T-helper 17 cell (primary cell): ENCODE measurements around the gene ITFG2. TPM values are rescaled to one million over a fixed set of nuclear protein-coding genes. Genes with fewer than 3 reads are reported as not detected.
A peak's percentile ranks its signal among the peaks of the same experiment; 100 is the strongest.
"Not testable (repeated sequence)": the region's sequence is repeated elsewhere in the genome, so short reads cannot be mapped to it uniquely, and the experiment has no call there.

Source experiments
- ATAC-seq: fragments of 150-1000 bp; cut with Tn5 transposase; 2 replicates; pipeline ENCODE4 v1.10.0; 2021; ENCODE audit warnings: mild to moderate bottlenecking, moderate library complexity
- DNase-seq, 3 donors: peaks; one replicate each; pipeline versions ENCODE4 v3.0.0 to v3.0.0-alpha.2; 2020 to 2021
- H3K9me3 ChIP-seq: one replicate; pipeline ENCODE4 v1.7.0; 2013; ENCODE audit warnings: low read length, mild to moderate bottlenecking; ENCODE audit not compliant: control insufficient read depth, poor library complexity, severe bottlenecking
- H3K27ac Mint-ChIP-seq: one replicate; pipeline ENCODE4 v1.8.0; 2022; ENCODE audit warnings: mild to moderate bottlenecking, moderate library complexity, mixed read lengths
- H3K27me3 Mint-ChIP-seq: one replicate; pipeline ENCODE4 v1.8.0; 2022; ENCODE audit warnings: mixed read lengths
- H3K36me3 Mint-ChIP-seq: one replicate; pipeline ENCODE4 v1.8.0; 2022; ENCODE audit warnings: low read depth, mixed read lengths
- H3K4me1 Mint-ChIP-seq: one replicate; pipeline ENCODE4 v1.8.0; 2022; ENCODE audit warnings: mild to moderate bottlenecking, mixed read lengths
- H3K4me3 Mint-ChIP-seq: one replicate; pipeline ENCODE4 v1.8.0; 2022; ENCODE audit warnings: mild to moderate bottlenecking, moderate library complexity, mixed read lengths
- total RNA-seq, 4 donors: library from RNA in 2 of 4; stranded (reverse) in 2 of 4; gene quantifications; one replicate each; pipeline ENCODE4 v1.2.3 and lab custom pipeline; 2022 to 2026

Gene ITFG2
- total RNA-seq (10 to 100 TPM; 63.1 to 63.9 TPM), total RNA-seq (lab: John Stamatoyannopoulos, UW) (41.2 to 46.9 reads per million in 2 donors)

GRCh38 chr12:2812290-2813213 is at the start of gene ITFG2:
TSS of gene ITFG2 (plus strand) at chr12:2812668. CDS start at chr12:2812761, 93 bp downstream.
- peaks cover 3% of the 10 kb centered on the region for H3K36me3 Mint-ChIP-seq
- no peaks in the 10 kb centered on the region for H3K27me3 Mint-ChIP-seq
- DNase-seq (peak; percentile 82 to 88 (median 88)), ATAC-seq (peak; percentile 94)
- H3K4me1 Mint-ChIP-seq = peaks cover 26% of the 10 kb centered on the region
- H3K4me3 Mint-ChIP-seq = peak within 1 kb of the TSS; percentile 99
- no peaks in the 10 kb centered on the region for H3K9me3 ChIP-seq
- peak within 1 kb of the TSS; percentile 98 for H3K27ac Mint-ChIP-seq

GRCh38 chr12:2764398-2764797 is 48.1 kb upstream of the ITFG2 start:
- Mint-ChIP-seq H3K27ac (no peak overlapping the region), H3K4me3 (no peak overlapping the region), H3K27me3 (peaks cover 12% of the 10 kb centered on the region), H3K4me1 (no peaks in the 10 kb centered on the region), H3K36me3 (peaks cover 3% of the 10 kb centered on the region)
- H3K9me3 ChIP-seq = no peaks in the 10 kb centered on the region
- ATAC-seq (no peak), DNase-seq (no peak)

DNA sequence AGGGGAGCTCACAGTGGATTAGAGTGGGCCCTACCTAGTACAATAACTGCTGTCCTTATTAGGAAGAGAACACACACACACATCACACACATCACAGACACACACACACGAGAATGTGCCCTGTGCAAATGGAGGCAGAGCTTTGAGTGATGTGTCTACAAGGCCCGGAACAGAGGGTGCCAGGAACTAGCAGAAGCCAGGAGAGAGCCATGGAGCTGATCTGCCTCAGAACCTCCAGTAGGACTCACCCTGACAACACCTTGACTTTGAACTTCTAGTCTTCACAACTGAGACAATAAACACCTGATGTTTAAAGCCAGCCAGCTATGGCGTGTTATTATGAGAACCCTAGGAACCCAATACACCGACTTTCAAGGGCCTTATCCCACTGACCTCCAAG is 47.4 kb upstream of the ITFG2 start:
- Mint-ChIP-seq H3K4me1 (no peaks in the 10 kb centered on the region), H3K27me3 (peaks cover 12% of the 10 kb centered on the region), H3K27ac (no peak overlapping the region), H3K36me3 (peaks cover 3% of the 10 kb centered on the region), H3K4me3 (no peak overlapping the region)
- no peaks in the 10 kb centered on the region for H3K9me3 ChIP-seq
- no peak for ATAC-seq
- DNase-seq = no peak

DNA sequence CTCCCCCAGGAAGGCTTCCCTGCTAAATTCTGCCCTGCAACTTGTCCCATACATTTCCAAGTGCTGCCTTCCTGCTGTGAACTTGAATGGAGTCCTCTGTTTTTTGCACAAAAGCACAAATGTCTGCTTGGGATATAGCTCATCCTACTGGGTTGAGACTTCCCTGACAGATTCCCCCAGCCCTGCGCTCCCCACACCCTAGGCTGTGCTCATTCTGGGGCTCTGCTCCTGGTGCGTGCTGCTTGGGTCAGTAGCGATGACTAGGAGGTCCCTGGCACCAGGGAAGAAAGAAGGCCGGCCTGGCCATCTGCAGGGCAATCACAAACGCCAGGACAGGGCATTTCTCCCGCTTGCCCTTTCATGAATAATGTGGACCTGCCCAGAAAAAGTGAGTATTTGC is 46.9 kb upstream of the ITFG2 start:
- ATAC-seq = no peak
- H3K27ac Mint-ChIP-seq = no peak overlapping the region
- H3K9me3 ChIP-seq = no peaks in the 10 kb centered on the region
- DNase-seq = no peak
- peaks cover 12% of the 10 kb centered on the region for H3K27me3 Mint-ChIP-seq
- no peaks in the 10 kb centered on the region for H3K4me1 Mint-ChIP-seq
- peaks cover 3% of the 10 kb centered on the region for H3K36me3 Mint-ChIP-seq
- no peak overlapping the region for H3K4me3 Mint-ChIP-seq

- ATAC-seq = no peak
- no peaks in the 10 kb centered on the region for H3K9me3 ChIP-seq
- Mint-ChIP-seq H3K27me3 (peaks cover 6% of the 10 kb centered on the region), H3K4me1 (no peaks in the 10 kb centered on the region), H3K36me3 (no peaks in the 10 kb centered on the region), H3K4me3 (no peak overlapping the region), H3K27ac (no peak overlapping the region)
- no peak for DNase-seq
These were observed 44.1 kb upstream of the ITFG2 start for GRCh38 chr12:2768224-2768961.

- peaks cover 4% of the 10 kb centered on the region for H3K4me1 Mint-ChIP-seq
- no peaks in the 10 kb centered on the region for H3K36me3 Mint-ChIP-seq
- H3K9me3 ChIP-seq = no peaks in the 10 kb centered on the region
- no peak overlapping the region for H3K27ac Mint-ChIP-seq
- H3K4me3 Mint-ChIP-seq = no peak overlapping the region
- no peak for ATAC-seq
- H3K27me3 Mint-ChIP-seq = peaks cover 6% of the 10 kb centered on the region
- no peak for DNase-seq
These were observed 42.5 kb upstream of the ITFG2 start for GRCh38 chr12:2769866-2770533.

DNA sequence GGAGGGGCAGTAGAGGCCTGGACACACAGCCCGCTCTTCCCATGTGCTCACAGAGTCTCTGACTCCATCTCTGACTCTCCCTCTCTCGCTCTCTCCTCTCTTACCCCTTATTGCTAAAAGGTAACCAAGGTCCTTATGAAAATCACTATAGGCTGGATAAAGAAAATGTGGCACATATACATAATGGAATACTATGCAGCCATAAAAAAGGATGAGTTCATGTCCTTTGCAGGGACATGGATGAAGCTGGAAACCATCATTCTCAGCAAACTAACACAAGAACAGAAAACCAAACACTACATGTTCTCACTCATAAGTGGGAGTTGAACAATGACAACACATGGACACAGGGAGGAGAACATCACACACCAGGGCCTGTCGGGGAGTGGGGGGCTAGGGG is 41.9 kb upstream of the ITFG2 start:
- not testable (repeated sequence) for H3K36me3 Mint-ChIP-seq, DNase-seq, H3K9me3 ChIP-seq, H3K4me1 Mint-ChIP-seq, ATAC-seq, H3K4me3 Mint-ChIP-seq, H3K27me3 Mint-ChIP-seq, H3K27ac Mint-ChIP-seq

DNA sequence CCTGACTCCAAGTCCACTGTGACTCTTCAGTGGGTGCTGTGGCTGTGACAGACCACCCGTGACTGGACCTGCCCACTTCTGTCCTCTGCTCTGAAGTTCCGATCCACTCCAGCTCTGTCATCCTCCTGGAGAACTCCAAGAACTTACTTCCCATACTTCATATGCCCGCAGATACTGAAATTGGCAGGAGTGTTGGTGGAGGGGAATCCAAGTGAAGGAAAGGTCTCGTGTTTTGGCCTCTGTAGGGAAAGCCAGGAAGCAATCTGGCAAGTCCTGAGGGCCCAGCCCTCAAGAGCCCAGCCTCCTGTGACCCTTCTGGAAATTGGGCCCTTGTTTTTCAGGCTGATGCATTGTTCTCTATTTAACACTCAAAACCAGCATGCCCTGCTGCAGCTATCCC is 40.1 kb upstream of the ITFG2 start:
- Mint-ChIP-seq H3K4me1 (peaks cover 4% of the 10 kb centered on the region), H3K36me3 (no peaks in the 10 kb centered on the region), H3K27me3 (no peaks in the 10 kb centered on the region), H3K27ac (no peak overlapping the region), H3K4me3 (no peak overlapping the region)
- no peak for ATAC-seq
- H3K9me3 ChIP-seq = no peaks in the 10 kb centered on the region
- no peak for DNase-seq

- no peak for ATAC-seq
- Mint-ChIP-seq H3K27ac (peak overlapping the region; percentile 83), H3K4me1 (peaks cover 4% of the 10 kb centered on the region), H3K4me3 (no peak overlapping the region), H3K27me3 (no peaks in the 10 kb centered on the region), H3K36me3 (no peaks in the 10 kb centered on the region)
- no peaks in the 10 kb centered on the region for H3K9me3 ChIP-seq
- no peak for DNase-seq
These were observed 39.1 kb upstream of the ITFG2 start for GRCh38 chr12:2773199-2773875.

DNA sequence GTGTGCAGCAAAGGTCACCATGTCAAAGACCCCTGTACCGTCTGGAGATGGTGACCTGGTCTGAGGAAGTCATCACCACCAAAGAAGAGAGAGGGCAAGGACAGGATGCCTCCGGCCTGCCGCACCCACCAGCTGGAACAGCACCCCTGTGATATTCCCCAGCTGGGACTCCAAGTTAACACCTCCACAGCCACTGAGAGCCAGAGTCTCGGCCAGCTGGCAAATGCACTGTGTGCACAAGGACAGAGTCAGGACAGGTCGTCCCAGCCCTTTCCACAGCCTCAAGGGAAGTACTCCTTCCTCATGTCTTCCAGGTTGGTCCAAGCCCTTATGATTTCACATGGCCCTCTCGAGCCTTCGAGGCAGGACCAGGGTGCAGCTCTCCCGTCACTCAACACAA is 37.0 kb upstream of the ITFG2 start:
- no peak overlapping the region for H3K27ac Mint-ChIP-seq
- peaks cover 9% of the 10 kb centered on the region for H3K27me3 Mint-ChIP-seq
- H3K4me1 Mint-ChIP-seq = peaks cover 5% of the 10 kb centered on the region
- H3K9me3 ChIP-seq = no peaks in the 10 kb centered on the region
- DNase-seq (no peak), ATAC-seq (no peak)
- H3K4me3 Mint-ChIP-seq = no peak overlapping the region
- no peaks in the 10 kb centered on the region for H3K36me3 Mint-ChIP-seq

GRCh38 chr12:2776129-2776806 is 36.2 kb upstream of the ITFG2 start:
- Mint-ChIP-seq H3K4me3 (no peak overlapping the region), H3K27me3 (peaks cover 9% of the 10 kb centered on the region), H3K4me1 (peaks cover 6% of the 10 kb centered on the region), H3K27ac (no peak overlapping the region), H3K36me3 (no peaks in the 10 kb centered on the region)
- no peaks in the 10 kb centered on the region for H3K9me3 ChIP-seq
- DNase-seq (no peak), ATAC-seq (no peak)

DNA sequence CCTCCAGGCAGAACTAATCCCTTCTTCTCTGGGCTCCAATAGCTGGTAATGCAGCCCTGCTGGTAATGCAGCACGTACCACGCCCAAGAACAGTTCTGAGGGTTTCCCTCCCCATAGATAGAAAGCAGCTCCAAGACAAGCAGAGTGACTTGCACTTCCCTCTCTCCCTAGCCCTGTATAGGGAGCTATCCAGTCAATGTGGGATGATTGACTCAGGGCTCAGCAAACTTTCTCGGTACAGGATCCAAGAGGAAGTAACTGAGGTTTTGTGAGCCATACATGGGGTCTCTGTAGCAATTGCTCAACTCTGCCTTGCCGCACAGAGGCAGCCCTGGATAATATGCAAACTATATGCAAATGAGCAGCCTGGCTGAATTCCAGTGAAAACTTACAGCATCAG is 33.2 kb upstream of the ITFG2 start:
- no peaks in the 10 kb centered on the region for H3K9me3 ChIP-seq
- Mint-ChIP-seq H3K4me3 (no peak overlapping the region), H3K27me3 (peaks cover 27% of the 10 kb centered on the region), H3K27ac (no peak overlapping the region), H3K4me1 (peaks cover 8% of the 10 kb centered on the region), H3K36me3 (no peaks in the 10 kb centered on the region)
- DNase-seq = no peak
- ATAC-seq = no peak
